GM21619 (cell line): ENCODE data around the gene SAMHD1.
"Not testable (repeated sequence)": the region's sequence is repeated elsewhere in the genome, so short reads cannot be mapped to it uniquely, and the experiment has no call there.

Experiments used
- ATAC-seq: cut with Tn5 transposase; IDR thresholded peaks from one replicate; pipeline ENCODE4 v1.9.1; 2021; ENCODE audit not compliant: unreplicated experiment

The SAMHD1 gene

GRCh38 chr20:36956674-36957073 is 5.2 kb upstream of the SAMHD1 start:
- no peak for ATAC-seq

GRCh38 chr20:36956016-36956415 is 4.5 kb upstream of the SAMHD1 start:
- no peak for ATAC-seq

DNA sequence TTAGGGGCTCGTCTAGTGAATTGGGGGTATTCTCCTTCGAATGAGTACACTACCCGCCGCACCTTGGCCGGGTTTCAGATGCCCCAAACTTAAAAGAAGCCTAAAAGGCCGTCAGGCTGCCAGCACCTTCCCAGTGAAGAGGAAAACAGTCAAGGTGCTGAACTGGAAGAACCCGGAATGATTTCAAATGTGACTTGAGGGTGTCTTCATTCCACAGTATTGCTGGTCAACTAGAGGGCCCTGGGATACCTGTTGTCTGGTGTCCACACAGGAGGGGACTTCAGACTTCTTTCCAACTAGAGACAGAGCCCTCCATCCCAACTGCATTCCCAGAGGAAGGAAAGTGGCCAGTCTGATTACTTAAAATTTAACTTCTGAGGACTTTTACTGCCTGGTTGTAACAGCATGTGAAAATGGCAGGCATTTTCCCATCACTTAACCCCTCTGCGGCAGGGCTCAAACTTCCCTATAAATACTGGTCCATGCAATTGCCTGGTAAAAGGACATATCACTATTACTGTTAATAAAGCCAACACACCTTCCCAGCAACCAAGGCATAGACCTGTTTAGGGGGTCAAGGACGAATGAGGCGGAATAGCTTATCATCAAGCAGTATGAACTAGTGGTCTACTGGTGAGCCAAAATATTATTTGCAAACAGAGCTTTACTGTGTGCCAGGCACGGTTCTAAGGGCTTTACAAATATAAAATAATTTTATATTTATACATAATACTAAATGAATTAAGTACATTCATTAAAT is 651 bp upstream of the SAMHD1 start:
- ATAC-seq: no peak

DNA sequence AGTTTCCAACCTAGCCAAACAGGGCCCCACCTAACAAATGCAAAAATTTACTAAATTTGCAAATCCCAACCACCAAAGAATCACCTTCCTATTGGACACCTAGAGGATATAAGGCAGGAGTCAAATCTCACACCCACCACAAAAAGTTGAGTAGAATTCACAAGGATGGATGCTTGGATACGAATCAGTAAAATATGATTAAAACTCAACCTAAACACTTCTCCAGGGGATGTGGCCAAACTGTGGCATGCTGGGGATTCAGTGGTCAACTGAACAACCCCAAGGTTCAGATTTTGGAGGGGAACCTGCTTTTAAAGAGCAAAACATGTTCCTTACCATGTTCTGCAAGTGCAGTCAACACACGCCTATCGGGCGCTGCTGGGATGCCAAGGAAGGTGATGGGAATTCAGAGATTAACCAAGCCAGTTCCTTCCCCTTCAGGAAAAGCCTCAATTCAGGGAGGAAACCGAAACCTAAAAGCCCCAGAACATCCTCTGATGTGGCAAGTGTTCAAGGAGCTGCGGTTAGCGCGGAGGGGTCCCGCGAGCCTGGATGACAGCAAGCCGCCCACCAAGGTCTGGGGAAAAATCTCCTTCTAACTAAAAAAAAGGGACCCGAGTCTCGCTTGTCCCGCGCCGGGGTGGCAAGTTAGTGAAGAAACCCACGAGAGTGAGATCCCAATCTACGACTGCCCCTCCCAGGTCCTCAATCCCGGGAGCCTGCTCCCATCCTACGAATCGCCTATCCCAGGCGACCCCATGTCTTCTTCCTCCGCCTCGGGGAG is 902 bp downstream of the SAMHD1 start:
- peak; percentile 2 for ATAC-seq

GRCh38 chr20:36941401-36941835 is 10.1 kb downstream of the SAMHD1 start:
- ATAC-seq: no peak

DNA sequence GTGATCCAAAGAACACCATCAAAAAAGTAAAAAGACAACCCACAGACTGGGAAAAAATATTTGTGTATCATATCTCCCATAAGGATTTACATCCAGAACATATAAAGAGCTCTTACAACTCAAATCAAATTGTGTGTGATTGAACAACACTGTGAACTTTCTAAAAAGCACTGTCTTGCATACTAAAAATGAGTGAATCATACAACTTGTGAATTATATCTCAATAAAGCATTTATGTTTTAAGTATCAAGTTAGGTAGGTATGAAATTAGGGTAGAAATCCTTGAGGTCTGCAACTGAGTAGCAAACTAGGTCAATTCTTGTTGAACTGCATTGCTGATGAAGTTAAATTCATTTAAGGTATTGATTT is 14.1 kb downstream of the SAMHD1 start:
- no peak for ATAC-seq

DNA sequence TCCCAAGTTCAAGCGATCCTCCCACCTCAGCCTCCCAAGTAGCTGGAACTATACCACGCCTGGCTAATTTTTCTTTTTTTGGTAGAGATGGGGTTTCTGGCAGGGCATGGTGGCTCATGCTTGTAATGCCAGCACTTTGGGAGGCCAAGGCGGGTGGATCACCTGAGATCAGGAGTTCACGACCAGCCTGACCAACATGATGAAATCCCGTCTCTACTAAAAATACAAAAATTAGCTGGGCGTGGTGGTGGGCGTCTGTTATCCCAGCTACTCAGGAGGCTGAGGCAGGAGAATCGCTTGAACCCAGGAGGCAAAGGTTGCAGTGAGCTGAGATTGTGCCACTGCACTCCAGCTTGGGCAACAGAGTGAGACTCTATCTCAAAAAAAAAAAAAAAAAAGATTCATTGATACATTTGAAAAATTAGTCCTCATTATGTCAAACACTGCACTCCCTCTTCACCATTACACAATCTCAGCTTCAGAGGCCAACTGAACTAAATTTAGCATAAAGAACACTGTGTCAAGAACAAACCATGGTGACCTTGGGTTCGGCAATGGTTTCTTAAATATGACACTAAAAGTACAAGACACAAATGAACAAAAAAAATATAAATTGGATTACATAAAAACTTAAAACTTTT is 14.6 kb downstream of the SAMHD1 start:
- ATAC-seq: not testable (repeated sequence)

DNA sequence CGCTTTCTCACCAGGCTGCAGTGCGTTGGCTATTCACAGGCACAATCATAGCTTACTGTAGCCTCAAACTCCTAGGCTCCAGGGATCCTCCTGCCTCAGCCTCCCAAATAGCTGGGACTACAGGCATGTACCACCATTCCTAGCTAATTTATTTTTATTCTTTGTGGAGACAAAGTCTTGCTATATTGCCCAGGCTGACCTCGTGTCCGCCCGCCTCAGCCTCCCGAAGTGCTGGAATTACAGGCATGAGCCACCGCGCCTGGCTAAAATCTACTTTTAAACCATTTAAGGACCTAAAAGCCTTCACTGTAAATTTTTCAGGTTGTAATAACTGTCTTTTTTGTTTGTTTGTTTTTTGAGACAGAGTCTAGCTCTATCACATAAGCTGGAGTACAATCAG is 15.2 kb downstream of the SAMHD1 start:
- no peak for ATAC-seq

GRCh38 chr20:36933571-36933970 is 17.9 kb downstream of the SAMHD1 start:
- ATAC-seq: not testable (repeated sequence)

DNA sequence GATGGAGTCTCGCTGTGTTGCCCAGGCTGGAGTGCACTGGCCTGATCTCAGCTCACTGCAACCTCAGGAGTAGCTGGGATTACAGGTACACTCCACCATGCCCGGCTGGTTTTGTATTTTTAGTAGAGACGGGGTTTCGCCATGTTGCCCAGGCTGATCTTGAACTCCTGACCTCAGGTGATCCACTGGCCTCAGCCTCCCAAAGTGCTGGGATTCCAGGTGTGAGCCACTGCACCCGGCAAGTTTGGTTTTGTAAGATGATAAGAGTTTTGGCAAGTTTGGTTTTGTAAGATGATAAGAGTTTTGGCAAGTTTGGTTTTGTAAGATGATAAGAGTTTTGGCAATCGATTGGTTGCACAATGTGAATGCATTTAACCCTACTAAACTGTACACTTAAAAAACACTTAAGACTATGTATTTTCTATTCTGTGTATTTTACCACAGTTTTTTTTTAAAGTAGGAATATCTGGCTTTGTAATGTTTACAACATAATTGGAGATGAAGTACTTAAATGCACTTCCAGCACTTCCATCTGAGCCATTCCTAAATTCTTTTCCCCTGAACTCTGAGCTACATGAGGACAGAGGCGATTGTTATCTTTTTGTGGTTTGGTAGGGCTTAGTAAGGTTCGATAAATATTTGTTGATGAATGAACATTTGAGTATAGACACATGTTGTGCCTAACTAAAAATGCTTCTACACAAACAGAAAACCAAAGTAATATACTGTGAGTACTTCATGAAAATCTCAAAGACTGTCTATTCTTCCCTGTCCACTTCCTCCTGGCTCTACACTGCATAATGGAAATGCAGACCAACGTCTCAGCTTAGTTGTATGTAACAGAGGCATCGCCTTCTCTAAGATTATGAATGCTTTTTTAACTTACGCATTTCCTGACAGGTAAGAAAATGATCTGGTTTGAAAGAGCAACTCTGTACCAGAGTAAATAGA is 18.8 kb downstream of the SAMHD1 start:
- ATAC-seq: no peak

DNA sequence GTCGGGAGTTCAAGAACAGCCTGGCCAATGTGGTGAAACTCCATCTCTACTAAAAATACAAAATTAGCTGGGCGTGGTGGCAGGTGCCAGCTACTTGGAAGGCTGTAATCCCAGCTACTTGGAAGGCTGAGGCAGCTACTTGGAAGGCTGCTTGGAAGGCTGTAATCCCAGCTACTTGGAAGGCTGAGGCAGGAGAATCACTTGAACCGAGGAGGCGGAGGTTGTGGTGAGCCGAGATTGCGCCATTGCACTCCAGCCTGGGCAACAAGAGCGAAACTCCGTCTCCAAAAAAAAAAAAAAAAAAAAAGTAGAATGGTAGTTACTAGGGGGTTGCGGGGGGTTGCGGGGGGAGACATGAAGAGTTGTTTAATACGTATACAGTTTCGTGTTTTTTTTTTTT is 19.4 kb downstream of the SAMHD1 start:
- ATAC-seq: not testable (repeated sequence)

GRCh38 chr20:36929691-36930090 is 21.8 kb downstream of the SAMHD1 start:
- no peak for ATAC-seq

- no peak for ATAC-seq
Measured at GRCh38 chr20:36929290-36929689, 22.2 kb downstream of the SAMHD1 start.

GRCh38 chr20:36927704-36928103 is 23.8 kb downstream of the SAMHD1 start:
- no peak for ATAC-seq

DNA sequence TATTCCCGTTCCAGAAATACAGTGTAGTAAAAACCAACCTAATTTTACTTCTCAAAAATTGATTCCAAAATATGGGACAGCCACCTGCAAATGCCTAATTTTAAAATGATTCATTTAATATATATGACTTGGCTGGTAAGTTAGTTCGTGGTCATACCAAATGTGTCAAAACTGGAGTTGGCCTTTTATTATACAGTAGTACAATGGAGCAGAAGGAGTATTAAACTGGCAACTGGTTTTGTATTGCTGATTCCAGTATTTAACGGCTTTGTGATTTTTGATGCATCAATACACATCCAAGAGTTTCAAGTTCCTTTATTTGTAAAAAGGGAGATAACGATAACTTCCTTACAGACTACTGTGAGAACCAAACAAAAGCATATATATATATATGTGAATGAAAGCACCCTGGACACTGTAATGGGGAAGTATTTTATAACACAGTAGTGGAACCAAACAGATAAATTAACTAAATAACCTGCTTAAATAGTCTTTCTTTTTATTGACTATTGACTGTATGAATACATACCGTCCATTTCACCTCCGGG is 24.8 kb downstream of the SAMHD1 start:
- ATAC-seq: no peak

DNA sequence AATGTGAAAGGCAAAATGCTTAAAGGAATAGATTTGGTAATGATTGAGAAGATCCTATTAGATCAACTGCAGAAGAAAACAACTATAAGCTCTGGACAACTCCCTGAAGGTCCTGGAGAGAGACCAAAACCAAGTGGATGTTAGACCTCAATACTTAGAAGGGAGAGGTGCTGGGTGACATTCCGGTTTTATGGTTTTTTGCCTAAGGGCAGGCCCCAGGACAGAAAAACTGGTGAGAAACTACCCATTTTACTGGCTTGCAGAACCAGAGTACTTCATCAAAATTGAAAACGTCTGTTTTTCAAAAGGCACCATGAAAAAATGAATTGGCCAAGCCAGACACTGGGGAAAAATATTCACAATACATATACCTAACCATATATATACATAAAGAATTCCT is 26.3 kb downstream of the SAMHD1 start:
- no peak for ATAC-seq

DNA sequence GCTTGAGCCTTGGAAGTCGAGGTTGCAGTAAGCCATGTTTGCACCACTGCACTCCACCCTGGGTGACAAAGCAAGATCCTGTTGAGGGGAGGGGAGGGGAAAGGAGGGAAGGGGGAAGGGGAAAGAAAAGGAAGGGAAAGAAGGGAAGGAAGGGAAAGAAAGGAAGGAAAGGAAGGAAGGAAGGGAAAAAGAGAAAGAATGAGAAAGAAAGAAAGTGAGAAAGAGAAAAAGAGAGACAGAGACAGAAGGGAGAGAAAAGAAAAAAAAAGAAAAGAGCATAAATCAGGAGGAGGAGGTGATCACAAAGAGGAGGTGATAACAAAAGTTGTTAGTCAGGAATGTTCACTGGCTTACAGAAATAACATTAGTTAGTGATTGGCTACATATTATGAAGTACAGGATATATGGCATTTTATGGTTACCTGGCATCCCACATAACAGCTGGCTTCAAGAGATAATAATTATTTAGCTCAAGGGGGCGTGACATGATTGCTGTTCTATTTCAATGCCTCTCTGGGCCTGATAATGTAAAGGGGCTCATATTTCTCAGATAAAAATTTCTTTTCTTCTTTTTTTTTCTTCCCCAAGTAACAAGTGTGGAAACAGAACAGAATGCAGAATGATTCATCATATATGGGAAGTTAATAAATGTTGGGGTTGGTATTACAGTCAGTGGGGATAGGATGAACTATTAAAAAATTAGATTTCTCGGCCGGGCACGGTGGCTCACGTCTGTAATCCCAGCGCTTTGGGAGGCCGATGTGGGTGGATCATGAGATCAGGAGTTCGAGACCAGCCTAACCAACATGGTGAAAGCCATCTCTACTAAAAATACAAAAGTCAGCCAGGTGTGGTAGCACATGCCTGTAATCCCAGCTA is 27.1 kb downstream of the SAMHD1 start:
- ATAC-seq: no peak

DNA sequence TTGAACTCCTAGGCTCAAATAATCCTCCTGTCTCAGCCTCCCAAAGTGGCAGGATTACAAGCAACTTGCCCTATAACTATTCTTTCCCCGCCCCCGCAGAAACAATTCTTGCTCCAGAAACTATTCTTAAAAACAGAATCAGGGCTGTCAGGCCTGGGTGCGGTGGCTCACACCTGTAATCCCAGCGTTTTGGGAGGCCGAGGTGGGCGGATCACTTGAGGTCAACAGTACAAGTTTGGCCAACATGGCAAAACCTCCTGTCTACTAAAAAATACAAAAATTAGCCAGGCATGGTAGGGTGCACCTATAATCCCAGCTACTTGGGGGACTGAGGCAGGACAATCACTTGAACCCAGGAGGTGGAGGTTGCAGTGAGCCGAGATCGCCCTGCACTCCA is 31.2 kb downstream of the SAMHD1 start:
- ATAC-seq: no peak

DNA sequence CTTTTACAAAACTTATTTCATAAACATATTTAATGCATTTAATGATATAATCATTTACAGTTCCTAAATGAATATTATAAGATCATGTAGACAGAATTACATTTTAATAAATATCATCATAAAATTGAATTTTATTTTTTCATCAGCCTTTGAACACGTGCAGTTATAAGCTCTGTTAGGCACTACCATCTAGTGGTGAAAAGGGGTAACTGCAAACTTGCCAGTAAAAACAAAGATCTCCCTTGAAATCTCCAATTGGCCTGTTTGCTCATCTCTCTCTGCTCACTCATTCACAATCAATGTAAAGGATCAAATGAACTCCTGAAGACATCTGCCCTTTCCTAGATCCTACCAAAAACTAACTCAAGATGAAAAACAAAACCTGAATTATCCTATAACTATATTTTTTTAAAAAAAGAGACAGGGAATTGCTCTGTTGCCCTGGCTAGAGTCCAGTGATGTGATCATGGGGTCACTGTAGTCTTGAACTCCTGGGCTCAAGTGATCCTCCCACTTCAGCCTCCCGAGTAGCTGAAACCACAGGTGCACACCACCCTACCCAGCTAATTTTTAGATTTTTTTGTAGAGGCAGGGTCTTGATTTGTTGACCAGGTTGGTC is 31.7 kb downstream of the SAMHD1 start:
- ATAC-seq: no peak
